A673 (cell line): ENCODE results near the gene ETV6. TPM values are rescaled to one million over a fixed set of nuclear protein-coding genes. Genes with fewer than 3 reads are reported as not detected.

ENCODE experiments used
- BruUV-seq: library from RNA; stranded (reverse); fragments of 400-500 nt; replicated peaks from 2 replicates; lab custom pipeline; 2021; lab: Mats Ljungman, UMichigan
- CTCF ChIA-PET: fragments of 300-600 bp; sonication (Branson Sonifier 250); formaldehyde crosslinking; loops from one replicate; lab custom pipeline; 2022; ENCODE audit warnings: antibody characterized with exemption; lab: Charles Lee
- POLR2A ChIA-PET: fragments of 300-600 bp; sonication (Branson Sonifier 250); formaldehyde crosslinking; loops from one replicate; lab custom pipeline; 2022; ENCODE audit warnings: antibody characterized with exemption; ENCODE audit not compliant: low non-redundant PET; lab: Charles Lee
- DNase-seq: peaks from one replicate; pipeline ENCODE4 v3.0.0-alpha.2; 2015; ENCODE audit warnings: low spot score
- H3K27ac ChIP-seq: fragments of 200-600 bp; sonication (generic); 2 replicates; pipeline ENCODE4 v1.5.1; 2016; ENCODE audit warnings: mixed run types, low read depth, mild to moderate bottlenecking, mixed read lengths, antibody characterized with exemption, low read length; ENCODE audit not compliant: poor library complexity, severe bottlenecking
- H3K27me3 ChIP-seq: fragments of 200-600 bp; sonication (generic); replicated peaks from 2 replicates; pipeline ENCODE4 v1.6.1; 2017; ENCODE audit warnings: mixed run types, low read depth, mild to moderate bottlenecking, mixed read lengths, antibody characterized with exemption, low read length; ENCODE audit not compliant: insufficient read depth, poor library complexity
- H3K36me3 ChIP-seq: fragments of 200-600 bp; sonication (generic); 2 replicates; pipeline ENCODE4 v1.6.1; 2016; ENCODE audit warnings: mixed run types, mild to moderate bottlenecking, mixed read lengths, antibody characterized with exemption, low read length; ENCODE audit not compliant: insufficient read depth, poor library complexity, severe bottlenecking
- H3K4me1 ChIP-seq: fragments of 200-600 bp; sonication (generic); 2 replicates; pipeline ENCODE4 v1.6.1; 2017; ENCODE audit warnings: mixed run types, mild to moderate bottlenecking, mixed read lengths, antibody characterized with exemption, low read length; ENCODE audit not compliant: insufficient read depth, poor library complexity, severe bottlenecking
- H3K4me3 ChIP-seq: fragments of 200-600 bp; sonication (generic); 2 replicates; pipeline ENCODE4 v1.5.1; 2016; ENCODE audit warnings: low read depth, mixed run types, mild to moderate bottlenecking, mixed read lengths, low read length; ENCODE audit not compliant: poor library complexity, severe bottlenecking
- H3K9me3 ChIP-seq: fragments of 200-600 bp; sonication (generic); 2 replicates; pipeline ENCODE4 v1.6.1; 2016; ENCODE audit warnings: mixed run types, low read depth, mild to moderate bottlenecking, mixed read lengths, antibody characterized with exemption, low read length; ENCODE audit not compliant: poor library complexity, severe bottlenecking
- CTCF ChIP-seq: fragments of 300-800, 200-600 bp; sonication (generic); conservative IDR thresholded peaks from 2 replicates; pipeline ENCODE4 v1.5.1; 2017; ENCODE audit warnings: low read depth, mild to moderate bottlenecking, antibody characterized with exemption, low read length, moderate library complexity, mixed read lengths
- EZH2 ChIP-seq: fragments of 200-600 bp; sonication (generic); IDR thresholded peaks from 2 replicates; pipeline ENCODE4 v1.6.1; 2017; ENCODE audit warnings: borderline replicate concordance, low read depth, mild to moderate bottlenecking, mixed read lengths, antibody characterized with exemption, low read length; ENCODE audit not compliant: poor library complexity, severe bottlenecking
- intact Hi-C: fragments of 100-400 bp; cut with micrococcal nuclease; formaldehyde crosslinking; loops from one replicate; pipeline ENCODE4 v1.10.0; 2022; ENCODE audit not compliant: unreplicated experiment
- total RNA-seq: library from RNA; stranded (reverse); gene quantifications from 2 replicates; pipeline ENCODE4 v1.2.3, GENCODE V29; 2021

ETV6 gene
- total RNA-seq, 1 experiment from 2014 or later, result 32.4 TPM

GRCh38 chr12:11677093-11677492 lies 27.6 kb downstream of the ETV6 start:
- Histone ChIP-seq H3K27me3 (no peaks in the 10 kb centered on the region), H3K4me1 (peaks cover 4% of the 10 kb centered on the region), H3K9me3 (no peaks in the 10 kb centered on the region), H3K4me3 (no peak overlapping the region), H3K36me3 (no peaks in the 10 kb centered on the region), H3K27ac (no peak overlapping the region)
- no peak for TF ChIP-seq CTCF
- TF ChIP-seq EZH2, result no peak
- CTCF ChIA-PET, result no interaction called here
- intact Hi-C loops, result no loop called here
- DNase-seq, result no peak
- BruUV-seq, result no TSS peak
- POLR2A ChIA-PET, result no interaction called here

GRCh38 chr12:11677752-11678151 lies 28.3 kb downstream of the ETV6 start:
- H3K36me3 ChIP-seq, result no peaks in the 10 kb centered on the region
- DNase-seq, result no peak
- ChIA-PET POLR2A (no interaction called here), CTCF (no interaction called here)
- peaks cover under 1% of the 10 kb centered on the region for H3K4me1 ChIP-seq
- no peaks in the 10 kb centered on the region for H3K9me3 ChIP-seq
- no peak for TF ChIP-seq CTCF
- no peak overlapping the region for H3K27ac ChIP-seq
- H3K4me3 ChIP-seq, result no peak overlapping the region
- no peaks in the 10 kb centered on the region for H3K27me3 ChIP-seq
- intact Hi-C loops, result no loop called here
- BruUV-seq, result no TSS peak

- intact Hi-C loops, result no loop called here
- no peak for DNase-seq
- no TSS peak for BruUV-seq
- Histone ChIP-seq H3K9me3 (no peaks in the 10 kb centered on the region), H3K27me3 (no peaks in the 10 kb centered on the region), H3K4me1 (peaks cover 1% of the 10 kb centered on the region), H3K27ac (no peak overlapping the region), H3K4me3 (no peak overlapping the region), H3K36me3 (no peaks in the 10 kb centered on the region)
- no peak for TF ChIP-seq CTCF
- TF ChIP-seq EZH2, result no peak
- CTCF ChIA-PET, result no interaction called here
- POLR2A ChIA-PET, result no interaction called here
Observed at GRCh38 chr12:11678781-11679180, 29.3 kb downstream of the ETV6 start.
